Neuron (in vitro differentiated cells): ENCODE data around the gene MFSD11.
"Not testable (repeated sequence)": the region's sequence is repeated elsewhere in the genome, so short reads cannot be mapped to it uniquely, and the experiment has no call there.

Source experiments
- H2AFZ ChIP-seq: one replicate; pipeline ENCODE4 v1.6.1; 2013; ENCODE audit warnings: low read depth, mild to moderate bottlenecking, inconsistent platforms, low read length, moderate library complexity
- H3K27me3 ChIP-seq: one replicate; pipeline ENCODE4 v1.6.1; 2013; ENCODE audit warnings: low read length; ENCODE audit not compliant: insufficient read depth
- H3K36me3 ChIP-seq: one replicate; pipeline ENCODE4 v1.6.1; 2013; ENCODE audit warnings: low read length; ENCODE audit not compliant: insufficient read depth
- H3K4me1 ChIP-seq: one replicate; pipeline ENCODE4 v1.6.1; 2013; ENCODE audit warnings: low read length; ENCODE audit not compliant: insufficient read depth
- H3K4me3 ChIP-seq: 2 replicates; pipeline ENCODE4 v1.5.1; 2013; ENCODE audit warnings: mild to moderate bottlenecking, low read length, moderate library complexity
- H3K9me3 ChIP-seq: one replicate; pipeline ENCODE4 v1.6.1; 2013; ENCODE audit warnings: low read length

The MFSD11 gene

GRCh38 chr17:76713765-76714164 is 24.2 kb upstream of the MFSD11 start:
- no peak overlapping the region for H2AFZ ChIP-seq
- H3K9me3 ChIP-seq, result no peaks in the 10 kb centered on the region
- peaks cover 18% of the 10 kb centered on the region for H3K4me1 ChIP-seq
- no peak overlapping the region for H3K4me3 ChIP-seq
- peaks cover 26% of the 10 kb centered on the region for H3K36me3 ChIP-seq
- no peaks in the 10 kb centered on the region for H3K27me3 ChIP-seq

GRCh38 chr17:76714336-76714735 is 23.6 kb upstream of the MFSD11 start:
- Histone ChIP-seq H3K4me3 (no peak overlapping the region), H2AFZ (no peak overlapping the region), H3K4me1 (peaks cover 13% of the 10 kb centered on the region), H3K9me3 (no peaks in the 10 kb centered on the region), H3K27me3 (no peaks in the 10 kb centered on the region), H3K36me3 (peaks cover 31% of the 10 kb centered on the region)

GRCh38 chr17:76714822-76715495 is 23.0 kb upstream of the MFSD11 start:
- Histone ChIP-seq H3K4me1 (peaks cover 6% of the 10 kb centered on the region), H3K36me3 (peaks cover 37% of the 10 kb centered on the region), H3K9me3 (no peaks in the 10 kb centered on the region), H2AFZ (no peak overlapping the region), H3K27me3 (no peaks in the 10 kb centered on the region), H3K4me3 (no peak overlapping the region)

- Histone ChIP-seq H3K27me3 (no peaks in the 10 kb centered on the region), H2AFZ (no peak overlapping the region), H3K4me1 (peaks cover 6% of the 10 kb centered on the region), H3K36me3 (peaks cover 42% of the 10 kb centered on the region), H3K4me3 (no peak overlapping the region), H3K9me3 (no peaks in the 10 kb centered on the region)
Measured at GRCh38 chr17:76715496-76715830, 22.5 kb upstream of the MFSD11 start.

GRCh38 chr17:76716146-76716838 is 21.6 kb upstream of the MFSD11 start:
- Histone ChIP-seq H3K36me3 (peaks cover 50% of the 10 kb centered on the region), H3K27me3 (no peaks in the 10 kb centered on the region), H3K4me3 (no peak overlapping the region), H3K9me3 (no peaks in the 10 kb centered on the region), H2AFZ (no peak overlapping the region), H3K4me1 (peaks cover 3% of the 10 kb centered on the region)

GRCh38 chr17:76716839-76717215 is 21.1 kb upstream of the MFSD11 start:
- Histone ChIP-seq H3K9me3 (no peaks in the 10 kb centered on the region), H3K27me3 (no peaks in the 10 kb centered on the region), H3K4me1 (no peaks in the 10 kb centered on the region), H2AFZ (no peak overlapping the region), H3K36me3 (peaks cover 56% of the 10 kb centered on the region), H3K4me3 (no peak overlapping the region)

- no peaks in the 10 kb centered on the region for H3K27me3 ChIP-seq
- H3K4me1 ChIP-seq, result no peaks in the 10 kb centered on the region
- H2AFZ ChIP-seq, result no peak overlapping the region
- no peak overlapping the region for H3K4me3 ChIP-seq
- H3K9me3 ChIP-seq, result no peaks in the 10 kb centered on the region
- H3K36me3 ChIP-seq, result peaks cover 67% of the 10 kb centered on the region
Measured at GRCh38 chr17:76718516-76718915, 19.4 kb upstream of the MFSD11 start.

- no peaks in the 10 kb centered on the region for H3K27me3 ChIP-seq
- no peak overlapping the region for H2AFZ ChIP-seq
- H3K9me3 ChIP-seq, result no peaks in the 10 kb centered on the region
- H3K4me3 ChIP-seq, result no peak overlapping the region
- peaks cover 70% of the 10 kb centered on the region for H3K36me3 ChIP-seq
- peaks cover 2% of the 10 kb centered on the region for H3K4me1 ChIP-seq
Measured at GRCh38 chr17:76720211-76720610, 17.7 kb upstream of the MFSD11 start.

- Histone ChIP-seq H3K9me3 (no peaks in the 10 kb centered on the region), H3K4me1 (peaks cover 9% of the 10 kb centered on the region), H3K36me3 (peaks cover 68% of the 10 kb centered on the region), H3K4me3 (no peak overlapping the region), H2AFZ (no peak overlapping the region), H3K27me3 (no peaks in the 10 kb centered on the region)
Measured at GRCh38 chr17:76720941-76721340, 17.0 kb upstream of the MFSD11 start.

GRCh38 chr17:76721463-76721862 is 16.5 kb upstream of the MFSD11 start:
- H3K4me3 ChIP-seq, result no peak overlapping the region
- no peaks in the 10 kb centered on the region for H3K9me3 ChIP-seq
- H3K4me1 ChIP-seq, result peaks cover 9% of the 10 kb centered on the region
- no peak overlapping the region for H2AFZ ChIP-seq
- H3K36me3 ChIP-seq, result peaks cover 62% of the 10 kb centered on the region
- no peaks in the 10 kb centered on the region for H3K27me3 ChIP-seq

- Histone ChIP-seq H3K9me3 (no peaks in the 10 kb centered on the region), H3K4me1 (peaks cover 9% of the 10 kb centered on the region), H3K36me3 (peaks cover 58% of the 10 kb centered on the region)
Measured at GRCh38 chr17:76722279-76722678, 15.6 kb upstream of the MFSD11 start.

GRCh38 chr17:76722977-76723376 is 14.9 kb upstream of the MFSD11 start:
- not testable (repeated sequence) for H3K4me3 ChIP-seq, H2AFZ ChIP-seq, H3K27me3 ChIP-seq, H3K9me3 ChIP-seq
- peaks cover 53% of the 10 kb centered on the region for H3K36me3 ChIP-seq
- peaks cover 16% of the 10 kb centered on the region for H3K4me1 ChIP-seq

More at GRCh38 chr17:76722279-76722678, 15.6 kb upstream of the MFSD11 start:
- Histone ChIP-seq H2AFZ (no peak overlapping the region), H3K27me3 (no peaks in the 10 kb centered on the region), H3K4me3 (no peak overlapping the region)

GRCh38 chr17:76723812-76724211 is 14.1 kb upstream of the MFSD11 start:
- Histone ChIP-seq H3K4me1 (peaks cover 16% of the 10 kb centered on the region), H3K36me3 (peaks cover 45% of the 10 kb centered on the region)

More at GRCh38 chr17:76723812-76724211, 14.1 kb upstream of the MFSD11 start:
- Histone ChIP-seq H2AFZ (no peak overlapping the region), H3K27me3 (no peaks in the 10 kb centered on the region), H3K9me3 (no peaks in the 10 kb centered on the region), H3K4me3 (no peak overlapping the region)
